GM12873 (cell line): Measurements from ENCODE around the gene TMEM143.

Experiments
- CTCF ChIP-seq: IDR thresholded peaks from 2 replicates; pipeline ENCODE4 v1.5.1; 2012; ENCODE audit warnings: low read depth, mild to moderate bottlenecking, moderate library complexity, low read length, control low read depth; ENCODE audit not compliant: insufficient read depth; ENCODE audit errors: missing control alignments

Gene TMEM143

DNA sequence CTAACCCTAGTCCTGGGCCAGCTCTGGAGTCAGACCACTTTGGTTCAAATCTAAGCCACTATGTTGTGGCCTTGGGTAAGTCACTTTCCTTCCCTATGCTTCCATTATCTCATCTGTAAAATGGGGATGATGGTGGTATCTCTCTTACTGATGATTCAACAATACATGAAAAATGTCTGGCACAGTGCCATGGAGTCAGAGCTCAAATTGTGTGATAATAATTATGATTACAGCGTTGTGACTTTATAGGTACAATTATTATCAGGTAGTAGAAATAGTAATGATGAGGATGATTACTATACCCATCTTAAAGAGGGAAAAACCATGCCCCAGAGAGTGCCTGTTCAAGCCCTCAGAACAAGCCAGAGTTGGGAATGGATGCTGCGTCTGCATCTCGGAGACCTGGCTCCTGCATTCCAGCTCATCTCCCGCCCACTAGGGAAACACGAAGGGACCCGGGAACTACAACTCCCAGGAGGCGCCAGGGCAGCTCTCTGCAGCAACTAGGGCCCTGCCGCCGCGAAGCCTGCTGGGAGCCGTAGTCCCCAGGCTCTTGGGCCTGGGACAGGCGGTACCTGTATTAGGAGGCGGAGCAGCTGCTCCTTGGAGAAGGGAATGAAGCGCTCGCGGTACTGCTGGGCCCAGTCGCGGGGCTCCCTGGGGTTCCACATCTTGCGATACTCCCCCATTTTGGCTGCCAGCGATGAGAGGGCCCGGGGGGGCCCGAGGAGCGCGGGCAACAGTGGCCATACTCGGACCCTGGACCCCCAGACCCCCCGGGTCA is 832 bp downstream of the TMEM143 start:
- no peak for TF ChIP-seq CTCF

GRCh38 chr19:48361912-48362311 is 1.8 kb downstream of the TMEM143 start:
- TF ChIP-seq CTCF = no peak

DNA sequence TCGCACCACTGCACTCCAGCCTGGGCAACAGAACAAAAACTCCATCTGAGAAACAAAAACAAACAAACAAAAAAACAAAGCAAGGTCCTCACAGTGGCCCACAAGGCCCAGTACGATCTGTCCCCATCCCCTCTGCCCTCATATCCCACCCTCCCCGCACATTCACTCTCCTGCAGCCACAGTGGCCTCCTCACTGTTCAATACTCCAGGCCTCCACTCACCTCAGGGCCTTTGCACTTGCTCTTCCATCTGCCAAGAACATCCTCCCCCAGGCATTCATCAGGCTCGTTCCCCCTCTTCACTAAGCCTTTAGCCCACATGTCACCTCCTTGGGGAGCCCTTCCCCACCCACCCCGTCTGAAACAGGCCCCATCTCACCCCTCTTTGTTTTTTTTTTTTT is 4.6 kb downstream of the TMEM143 start:
- TF ChIP-seq CTCF = no peak

DNA sequence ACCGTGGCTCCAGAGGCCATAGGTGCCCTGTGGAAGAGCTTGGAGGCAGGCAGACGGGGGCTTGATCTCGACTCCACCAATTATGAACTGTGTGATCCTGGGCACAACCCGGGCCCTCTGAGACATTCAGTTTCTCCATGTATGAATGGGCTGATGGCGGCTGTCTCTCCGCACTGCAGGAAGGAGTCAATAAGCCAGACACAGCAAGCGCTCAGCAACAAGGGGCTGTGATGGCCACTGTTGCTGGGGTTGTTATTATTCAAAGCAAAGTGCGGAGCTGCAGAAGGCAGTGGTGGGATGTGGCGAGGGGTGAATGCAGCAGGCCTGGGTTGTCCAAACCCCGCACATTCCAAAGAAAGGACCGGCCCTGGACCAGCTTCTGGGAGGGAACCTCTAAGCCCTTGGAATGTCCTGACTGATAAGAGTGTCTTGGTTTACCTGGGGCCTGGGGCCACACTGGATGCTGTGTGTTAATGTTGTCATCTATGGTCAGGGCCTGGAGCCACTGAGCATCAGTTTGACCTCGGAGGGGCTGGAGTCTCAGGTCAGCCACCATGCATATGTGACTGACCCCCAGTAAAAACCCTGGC is 8.3 kb downstream of the TMEM143 start:
- TF ChIP-seq CTCF = no peak

- TF ChIP-seq CTCF = no peak
These were observed 9.3 kb downstream of the TMEM143 start for GRCh38 chr19:48354332-48354992.

DNA sequence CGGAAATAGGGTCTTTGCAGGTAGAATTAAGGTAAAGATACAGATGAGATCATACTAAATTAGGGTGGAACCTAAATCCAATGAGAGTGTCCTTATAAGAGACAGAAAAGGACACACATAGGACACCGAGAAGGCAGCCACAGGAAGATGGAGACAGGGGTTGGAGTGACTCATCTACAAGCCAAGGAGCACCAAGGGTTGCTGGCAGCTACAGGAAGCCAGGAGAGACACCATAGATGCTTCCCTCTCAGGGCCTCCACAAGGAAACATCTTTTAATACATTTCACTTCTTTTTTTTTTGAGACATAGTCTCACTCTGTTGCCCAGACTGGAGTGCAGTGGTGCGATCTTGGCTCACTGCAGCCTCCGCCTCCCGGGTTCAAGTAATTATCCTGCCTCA is 10.1 kb downstream of the TMEM143 start:
- TF ChIP-seq CTCF = no peak

GRCh38 chr19:48351341-48351752 is 12.4 kb downstream of the TMEM143 start:
- peak; percentile 93 for TF ChIP-seq CTCF
